Measurements from ENCODE around the gene RAB25.

RAB25 gene

GRCh38 chr1:156086256-156086662 lies 25.3 kb downstream of the RAB25 start:
- H3K27ac ChIP-seq, result no peak overlapping the region
- H3K27me3 ChIP-seq, result no peaks in the 10 kb centered on the region
- no peaks in the 10 kb centered on the region for H3K36me3 ChIP-seq
- H3K4me2 ChIP-seq, result peak overlapping the region in 6 of 11 experiments; percentile 1 to 99 (median 19); a peak in 7 of 22 replicates
- peak overlapping the region in 1 of 11 experiments; percentile 38; a peak in 1 of 22 replicates for H3K9ac ChIP-seq
- peaks cover 0 to 18% (median 4%) of the 10 kb centered on the region in 11 experiments; a peak in 8 of 22 replicates for H4K20me1 ChIP-seq
- peaks cover 57 to 79% (median 69%) of the 10 kb centered on the region in 10 experiments for H3K4me1 ChIP-seq
- no peak overlapping the region for H3K4me3 ChIP-seq
- no peak for TF ChIP-seq Cebpa-rat (IDR thresholded peaks at IDR 0.05)
- H3K9me3 ChIP-seq (replicated peaks in 1 of 11), result no peaks in the 10 kb centered on the region

DNA sequence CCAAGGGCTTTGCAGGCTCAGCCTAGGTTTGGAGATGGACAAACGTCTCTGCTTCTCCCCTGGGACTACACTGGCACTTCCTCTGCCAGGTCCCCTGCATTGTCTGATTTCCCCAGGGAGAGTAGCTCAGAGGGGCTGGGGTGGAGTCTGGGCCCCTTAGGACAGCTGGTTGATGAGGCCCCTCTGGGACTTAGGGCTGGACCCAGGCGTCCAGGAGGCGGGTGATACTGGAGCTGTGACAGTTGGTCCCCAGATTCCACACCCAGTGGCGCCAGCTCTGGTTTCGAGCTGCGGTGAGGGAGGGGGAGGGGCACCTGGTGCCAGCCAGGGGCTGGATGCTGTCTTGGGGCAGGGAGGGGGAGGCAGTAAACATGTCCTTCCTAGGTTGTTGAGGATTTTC lies 28.7 kb downstream of the RAB25 start:
- Histone ChIP-seq H3K4me3 (peak overlapping the region in 6 of 10 experiments; percentile 4 to 43 (median 26); a peak in 8 of 20 replicates), H3K9ac (peak overlapping the region; percentile 3 to 78 (median 45); a peak in 20 of 22 replicates), H3K4me2 (peak overlapping the region; percentile 76 to 98 (median 88)), H4K20me1 (peaks cover 0 to 19% (median 4%) of the 10 kb centered on the region in 11 experiments; a peak in 8 of 22 replicates), H3K9me3 (replicated peaks in 1 of 11) (no peaks in the 10 kb centered on the region), H3K27ac (peak overlapping the region in 10 of 11 experiments; percentile 4 to 71 (median 44); a peak in 18 of 22 replicates), H3K27me3 (no peaks in the 10 kb centered on the region), H3K36me3 (no peaks in the 10 kb centered on the region), H3K4me1 (peaks cover 38 to 70% (median 51%) of the 10 kb centered on the region in 10 experiments)
- TF ChIP-seq Cebpa-rat (IDR thresholded peaks at IDR 0.05), result no peak

GRCh38 chr1:156090138-156090839 lies 29.3 kb downstream of the RAB25 start:
- Histone ChIP-seq H3K9me3 (replicated peaks in 1 of 11) (no peaks in the 10 kb centered on the region), H3K27ac (peak overlapping the region in 9 of 11 experiments; percentile 34 to 71 (median 49); a peak in 17 of 22 replicates), H3K4me1 (peaks cover 34 to 70% (median 49%) of the 10 kb centered on the region in 10 experiments), H3K4me3 (peak overlapping the region in 5 of 10 experiments; percentile 20 to 43 (median 33); a peak in 8 of 20 replicates), H3K27me3 (no peaks in the 10 kb centered on the region), H3K36me3 (no peaks in the 10 kb centered on the region), H4K20me1 (peaks cover 0 to 22% (median 4%) of the 10 kb centered on the region in 11 experiments; a peak in 8 of 22 replicates), H3K4me2 (peak overlapping the region; percentile 76 to 98 (median 88)), H3K9ac (peak overlapping the region; percentile 3 to 78 (median 45); a peak in 19 of 22 replicates)
- TF ChIP-seq Cebpa-rat (IDR thresholded peaks at IDR 0.05), result no peak

DNA sequence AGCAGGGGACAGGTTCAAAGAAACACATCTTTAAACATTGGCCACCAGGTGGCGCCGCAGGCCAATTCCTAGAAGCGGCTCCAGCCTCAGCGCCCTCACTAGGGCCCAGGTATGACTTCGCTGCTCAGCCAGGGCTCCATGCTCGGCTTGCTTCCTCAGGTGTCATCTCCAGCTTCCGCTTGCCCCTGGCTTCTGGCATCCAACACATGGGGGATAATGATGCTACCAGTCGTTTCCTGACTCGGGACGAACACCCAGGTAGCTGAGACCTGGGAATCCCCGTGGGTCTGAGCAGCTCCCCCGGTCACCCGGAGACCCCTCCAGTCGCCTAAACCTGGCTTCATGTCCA lies 29.9 kb downstream of the RAB25 start:
- Histone ChIP-seq H3K4me1 (peaks cover 39 to 72% (median 51%) of the 10 kb centered on the region in 10 experiments), H3K4me2 (peak overlapping the region; percentile 76 to 98 (median 88)), H4K20me1 (peaks cover 0 to 27% (median 7%) of the 10 kb centered on the region in 11 experiments; a peak in 11 of 22 replicates), H3K27ac (peak overlapping the region in 5 of 11 experiments; percentile 45 to 71 (median 70); a peak in 8 of 22 replicates), H3K9ac (peak overlapping the region in 4 of 11 experiments; percentile 45 to 78 (median 64); a peak in 6 of 22 replicates), H3K9me3 (replicated peaks in 1 of 11) (no peaks in the 10 kb centered on the region), H3K4me3 (no peak overlapping the region; a peak in 2 of 20 replicates), H3K27me3 (no peaks in the 10 kb centered on the region), H3K36me3 (no peaks in the 10 kb centered on the region)
- no peak for TF ChIP-seq Cebpa-rat (IDR thresholded peaks at IDR 0.05)

GRCh38 chr1:156091610-156092009 lies 30.6 kb downstream of the RAB25 start:
- H3K27ac ChIP-seq, result no peak overlapping the region
- H3K9ac ChIP-seq, result no peak overlapping the region
- no peaks in the 10 kb centered on the region for H3K36me3 ChIP-seq

DNA sequence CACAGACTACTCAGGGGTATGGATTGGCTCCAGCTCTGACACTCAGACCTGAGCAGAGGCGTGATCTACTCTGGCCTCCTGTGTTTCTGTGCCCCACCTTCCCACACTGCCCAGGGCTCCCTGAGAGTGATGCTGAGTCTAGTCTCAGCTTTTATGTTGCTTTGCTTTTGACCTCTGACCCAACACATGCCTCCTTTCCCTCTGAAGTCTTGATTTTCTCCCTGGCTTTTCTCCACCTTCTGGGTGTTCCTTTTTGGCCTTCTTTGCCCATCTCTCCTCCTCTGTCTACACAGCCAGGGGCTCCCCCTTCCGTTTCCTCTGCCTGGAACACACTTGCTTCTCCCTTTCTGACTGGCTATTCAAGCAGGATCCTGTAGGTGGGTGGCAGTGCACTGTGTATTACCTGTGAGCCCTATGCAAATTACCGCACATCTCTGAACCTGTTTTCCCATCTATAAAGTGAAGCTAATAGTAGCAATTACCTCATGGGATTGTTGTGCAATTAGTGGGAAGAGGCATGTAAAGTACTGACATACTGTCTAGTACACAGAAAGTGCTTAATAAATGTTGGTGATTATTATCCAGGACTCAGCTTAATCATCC lies 35.0 kb downstream of the RAB25 start:
- Histone ChIP-seq H3K27me3 (peaks cover 0 to 15% (median 3%) of the 10 kb centered on the region in 11 experiments; a peak in 5 of 22 replicates), H3K4me3 (peak overlapping the region in 2 of 10 experiments; percentile 15 to 52; a peak in 2 of 20 replicates), H3K4me2 (peak overlapping the region; percentile 75 to 94 (median 90)), H3K9me3 (replicated peaks in 1 of 11) (no peaks in the 10 kb centered on the region), H4K20me1 (peaks cover 0 to 41% (median 21%) of the 10 kb centered on the region in 11 experiments; a peak in 14 of 22 replicates), H3K9ac (peak overlapping the region; percentile 24 to 83 (median 67); a peak in 19 of 22 replicates), H3K4me1 (peaks cover 35 to 69% (median 50%) of the 10 kb centered on the region in 10 experiments), H3K27ac (peak overlapping the region; percentile 57 to 94 (median 79); a peak in 16 of 22 replicates), H3K36me3 (no peaks in the 10 kb centered on the region)
- TF ChIP-seq Cebpa-rat (IDR thresholded peaks at IDR 0.05), result 0 out of 22 replicates have a peak, but pooled peaks of 1 of the 11 experiments have one; percentile 26

More at GRCh38 chr1:156091610-156092009, 30.6 kb downstream of the RAB25 start:
- no peaks in the 10 kb centered on the region for H3K9me3 ChIP-seq (replicated peaks in 1 of 11)
- peaks cover 47 to 72% (median 52%) of the 10 kb centered on the region in 10 experiments for H3K4me1 ChIP-seq
- H3K4me3 ChIP-seq, result no peak overlapping the region
- no peak for TF ChIP-seq Cebpa-rat (IDR thresholded peaks at IDR 0.05)
- peaks cover 0 to 34% (median 14%) of the 10 kb centered on the region in 11 experiments; a peak in 14 of 22 replicates for H4K20me1 ChIP-seq
- no peaks in the 10 kb centered on the region for H3K27me3 ChIP-seq
- H3K4me2 ChIP-seq, result no peak overlapping the region

DNA sequence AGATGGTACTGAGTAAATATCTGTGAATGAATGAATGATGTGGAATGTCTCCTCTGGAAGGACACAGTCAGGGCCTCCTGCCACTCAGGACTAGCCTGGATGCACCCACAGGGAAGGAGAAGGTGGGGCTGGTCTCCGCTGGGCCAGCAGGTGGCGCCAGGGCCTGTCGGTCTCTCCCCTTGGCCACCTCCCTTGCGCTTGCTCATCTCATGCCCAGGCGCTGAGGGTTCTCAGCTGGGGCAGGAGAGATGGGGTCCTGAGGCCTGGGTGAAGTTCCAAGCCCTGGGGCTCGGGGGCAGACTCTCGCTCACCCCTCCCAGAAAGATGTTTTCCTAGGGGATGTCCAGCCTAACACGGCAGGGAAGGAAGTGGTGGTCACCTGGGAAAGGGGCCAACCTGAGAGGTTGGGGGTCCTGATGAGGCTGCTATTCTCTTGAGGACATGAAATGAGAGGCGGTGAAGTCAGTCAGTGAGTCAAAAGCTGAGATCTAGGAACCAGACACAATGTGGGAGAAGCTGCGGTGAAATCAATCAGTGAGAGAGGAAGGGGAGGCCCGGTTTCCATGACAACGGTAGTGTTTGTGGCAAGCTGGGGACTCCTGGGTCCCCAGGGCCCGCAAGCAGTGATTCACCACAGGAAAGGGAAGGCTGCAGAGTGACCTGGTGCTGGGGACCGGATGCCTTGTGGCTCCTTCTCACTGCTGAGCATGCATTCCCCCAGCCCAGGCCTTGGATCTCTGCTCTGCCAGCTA lies 35.9 kb downstream of the RAB25 start:
- peaks cover 0 to 15% (median 3%) of the 10 kb centered on the region in 11 experiments; a peak in 5 of 22 replicates for H3K27me3 ChIP-seq
- H3K9ac ChIP-seq, result peak overlapping the region; percentile 25 to 83 (median 67); a peak in 21 of 22 replicates
- peak overlapping the region; percentile 57 to 94 (median 79); a peak in 21 of 22 replicates for H3K27ac ChIP-seq

More for the DNA sequence above, 35.9 kb downstream of the RAB25 start:
- Histone ChIP-seq H3K4me1 (peaks cover 35 to 74% (median 54%) of the 10 kb centered on the region in 10 experiments), H4K20me1 (peaks cover 0 to 40% (median 21%) of the 10 kb centered on the region in 11 experiments; a peak in 14 of 22 replicates), H3K9me3 (replicated peaks in 1 of 11) (no peaks in the 10 kb centered on the region), H3K4me2 (peak overlapping the region; percentile 75 to 94 (median 90)), H3K4me3 (peak overlapping the region in 3 of 10 experiments; percentile 15 to 52 (median 30); a peak in 6 of 20 replicates), H3K36me3 (no peaks in the 10 kb centered on the region)
- 0 out of 22 replicates have a peak, but pooled peaks of 1 of the 11 experiments have one; percentile 11 for TF ChIP-seq Cebpa-rat (IDR thresholded peaks at IDR 0.05)
